Neural cell (in vitro differentiated cells): ENCODE data around the gene CMTM8. TPM values are rescaled to one million over a fixed set of nuclear protein-coding genes. Genes with fewer than 3 reads are reported as not detected.

ENCODE experiments used
- H2AFZ ChIP-seq: fragments of 200-600, 300-800 bp; sonication (generic), shearing (Covaris generic); 2 replicates; pipeline ENCODE4 v1.6.0; 2014; ENCODE audit warnings: low read depth, mild to moderate bottlenecking, antibody characterized with exemption, low read length, moderate library complexity
- H3F3A ChIP-seq: fragments of 200-600 bp; shearing (Covaris generic); 2 replicates; pipeline ENCODE4 v1.6.1; 2016; ENCODE audit warnings: mild to moderate bottlenecking, moderate library complexity, mixed read lengths, antibody characterized with exemption, low read length; ENCODE audit not compliant: insufficient read depth, poor library complexity, severe bottlenecking
- H3K27ac ChIP-seq: fragments of 200-600, 300-800 bp; sonication (generic), shearing (Covaris generic); 2 replicates; pipeline ENCODE4 v1.5.1; 2014; ENCODE audit warnings: mild to moderate bottlenecking, low read length, moderate library complexity
- H3K27me3 ChIP-seq: fragments of 300-800, 200-600 bp; sonication (generic), shearing (Covaris generic); 2 replicates; pipeline ENCODE4 v1.6.0; 2014; ENCODE audit warnings: mild to moderate bottlenecking, low read depth, low read length, moderate library complexity; ENCODE audit not compliant: insufficient read depth
- H3K36me3 ChIP-seq: fragments of 300-800, 200-600 bp; sonication (generic), shearing (Covaris generic); 2 replicates; pipeline ENCODE4 v1.5.1; 2014; ENCODE audit warnings: mild to moderate bottlenecking, antibody characterized with exemption, low read length, moderate library complexity; ENCODE audit not compliant: insufficient read depth
- H3K4me2 ChIP-seq: fragments of 300-800, 200-600 bp; sonication (generic), shearing (Covaris generic); 2 replicates; pipeline ENCODE4 v1.6.0; 2014; ENCODE audit warnings: mild to moderate bottlenecking, low read length
- H3K4me3 ChIP-seq: fragments of 300-800, 200-600 bp; sonication (generic), shearing (Covaris generic); 2 replicates; pipeline ENCODE4 v1.5.1; 2014; ENCODE audit warnings: mild to moderate bottlenecking, low read length, moderate library complexity
- H3K79me2 ChIP-seq: fragments of 200-600 bp; shearing (Covaris generic); replicated peaks from 2 replicates; pipeline ENCODE4 v1.6.0; 2014; ENCODE audit warnings: mild to moderate bottlenecking, low read length, moderate library complexity; ENCODE audit not compliant: insufficient read depth
- H3K9ac ChIP-seq: fragments of 300-800, 200-600 bp; sonication (generic), shearing (Covaris generic); 2 replicates; pipeline ENCODE4 v1.6.1; 2016; ENCODE audit warnings: mild to moderate bottlenecking, low read length, mixed read lengths
- H3K9me2 ChIP-seq: fragments of 200-600 bp; shearing (Covaris generic); 2 replicates; pipeline ENCODE4 v1.6.1; 2016; ENCODE audit warnings: mild to moderate bottlenecking, low read length, mixed read lengths; ENCODE audit not compliant: insufficient read depth
- H3K9me3 ChIP-seq: fragments of 200-600, 300-800 bp; sonication (generic), shearing (Covaris generic); 2 replicates; pipeline ENCODE4 v1.6.1; 2016; ENCODE audit warnings: mild to moderate bottlenecking, mixed run types, low read length, moderate library complexity, mixed read lengths
- H4K20me1 ChIP-seq: fragments of 200-600 bp; shearing (Covaris generic); 2 replicates; pipeline ENCODE4 v1.6.1; 2016; ENCODE audit warnings: mild to moderate bottlenecking, mixed run types; ENCODE audit not compliant: insufficient read depth
- EZH2 ChIP-seq: fragments of 200-600, 300-800 bp; shearing (Covaris generic), sonication (generic); IDR thresholded peaks from 2 replicates; pipeline ENCODE4 v1.6.1; 2014; ENCODE audit warnings: antibody characterized with exemption, low read length, borderline replicate concordance, mild to moderate bottlenecking; ENCODE audit not compliant: insufficient read depth, poor library complexity, severe bottlenecking
- MXI1 ChIP-seq: fragments of 450-650 bp; conservative IDR thresholded peaks from 2 replicates; pipeline ENCODE4 v1.6.1; 2014; ENCODE audit warnings: antibody characterized with exemption, mild to moderate bottlenecking; ENCODE audit not compliant: poor library complexity, severe bottlenecking
- RAD21 ChIP-seq: fragments of 450-650 bp; conservative IDR thresholded peaks from 2 replicates; pipeline ENCODE4 v1.6.1; 2014; ENCODE audit warnings: antibody characterized with exemption, mild to moderate bottlenecking, moderate library complexity
- REST ChIP-seq: IDR thresholded peaks from 2 replicates; pipeline ENCODE4 v1.6.1; 2012; ENCODE audit warnings: borderline replicate concordance
- SMC3 ChIP-seq: fragments of 450-650 bp; conservative IDR thresholded peaks from 2 replicates; pipeline ENCODE4 v1.6.1; 2014; ENCODE audit warnings: antibody characterized with exemption, mild to moderate bottlenecking, moderate library complexity; ENCODE audit not compliant: poor library complexity
- TAF1 ChIP-seq: IDR thresholded peaks from 2 replicates; pipeline ENCODE4 v1.6.1; 2012; ENCODE audit warnings: low read depth
- polyA plus RNA-seq: library from polyadenylated mRNA; depleted of rRNA; stranded (reverse); fragments of >200 nt; gene quantifications from 2 replicates; pipeline ENCODE4 v1.2.3, GENCODE V29; 2014
- TF ChIP-seq, protein P1 (sequence below): fragments of 450-650 bp; IDR thresholded peaks from 2 replicates; pipeline ENCODE4 v1.5.1; 2014; ENCODE audit warnings: antibody characterized with exemption, mild to moderate bottlenecking, moderate library complexity; ENCODE audit not compliant: poor library complexity, severe bottlenecking

The CMTM8 gene
- polyA plus RNA-seq, 1 donor from 2014 or later, result not detected

GRCh38 chr3:32399030-32399620 is 160.6 kb downstream of the CMTM8 start:
- H3K4me3 ChIP-seq, result no peak overlapping the region
- H3F3A ChIP-seq, result no peaks in the 10 kb centered on the region
- no peak overlapping the region for H2AFZ ChIP-seq
- H3K4me2 ChIP-seq, result no peak overlapping the region
- no peaks in the 10 kb centered on the region for H3K79me2 ChIP-seq
- H3K9me3 ChIP-seq, result no peaks in the 10 kb centered on the region
- H3K36me3 ChIP-seq, result no peaks in the 10 kb centered on the region
- H3K9ac ChIP-seq, result no peak overlapping the region
- H3K27me3 ChIP-seq, result peaks cover 20% of the 10 kb centered on the region
- no peaks in the 10 kb centered on the region for H3K9me2 ChIP-seq
- TF ChIP-seq RAD21 (peak; percentile 40), MXI1 (no peak)
- TF ChIP-seq, protein P1, sequence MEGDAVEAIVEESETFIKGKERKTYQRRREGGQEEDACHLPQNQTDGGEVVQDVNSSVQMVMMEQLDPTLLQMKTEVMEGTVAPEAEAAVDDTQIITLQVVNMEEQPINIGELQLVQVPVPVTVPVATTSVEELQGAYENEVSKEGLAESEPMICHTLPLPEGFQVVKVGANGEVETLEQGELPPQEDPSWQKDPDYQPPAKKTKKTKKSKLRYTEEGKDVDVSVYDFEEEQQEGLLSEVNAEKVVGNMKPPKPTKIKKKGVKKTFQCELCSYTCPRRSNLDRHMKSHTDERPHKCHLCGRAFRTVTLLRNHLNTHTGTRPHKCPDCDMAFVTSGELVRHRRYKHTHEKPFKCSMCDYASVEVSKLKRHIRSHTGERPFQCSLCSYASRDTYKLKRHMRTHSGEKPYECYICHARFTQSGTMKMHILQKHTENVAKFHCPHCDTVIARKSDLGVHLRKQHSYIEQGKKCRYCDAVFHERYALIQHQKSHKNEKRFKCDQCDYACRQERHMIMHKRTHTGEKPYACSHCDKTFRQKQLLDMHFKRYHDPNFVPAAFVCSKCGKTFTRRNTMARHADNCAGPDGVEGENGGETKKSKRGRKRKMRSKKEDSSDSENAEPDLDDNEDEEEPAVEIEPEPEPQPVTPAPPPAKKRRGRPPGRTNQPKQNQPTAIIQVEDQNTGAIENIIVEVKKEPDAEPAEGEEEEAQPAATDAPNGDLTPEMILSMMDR, result peak; percentile 50
- no peaks in the 10 kb centered on the region for H4K20me1 ChIP-seq
- no peak overlapping the region for H3K27ac ChIP-seq

GRCh38 chr3:32401126-32401525 is 162.6 kb downstream of the CMTM8 start:
- Histone ChIP-seq H3K9ac (peak overlapping the region; percentile 42), H3K9me3 (no peaks in the 10 kb centered on the region), H3K79me2 (no peaks in the 10 kb centered on the region), H3K27ac (no peak overlapping the region), H3K36me3 (no peaks in the 10 kb centered on the region), H3K27me3 (peaks cover 20% of the 10 kb centered on the region), H2AFZ (no peak overlapping the region), H3F3A (no peaks in the 10 kb centered on the region), H4K20me1 (no peaks in the 10 kb centered on the region), H3K4me3 (peak overlapping the region; percentile 60), H3K9me2 (no peaks in the 10 kb centered on the region), H3K4me2 (no peak overlapping the region)
- TF ChIP-seq TAF1 (no peak), EZH2 (no peak), SMC3 (no peak), REST (no peak), MXI1 (no peak)
- TF ChIP-seq, protein P1, result no peak
